ENCODE data around the gene CAMK2D. TPM values are rescaled to one million over a fixed set of nuclear protein-coding genes. Genes with fewer than 3 reads are reported as not detected.

CAMK2D gene
- polyA plus RNA-seq, 3 donors from 2014 or later, result 14.8 to 22.8 (median 21.4) TPM

- Mint-ChIP-seq H3K36me3 (peaks cover 4 to 18% (median 13%) of the 10 kb centered on the region in 3 donors), H3K4me3 (peak overlapping the region in 3 of 5 donors; percentile 0 to 46 (median 3)), H3K9me3 (no peaks in the 10 kb centered on the region), H3K4me1 (peaks cover 35 to 66% of the 10 kb centered on the region in 2 donors), H3K27ac (peak overlapping the region; percentile 2 to 82 (median 29)), H3K27me3 (ENCODE audit: low read depth in 3 of 3) (no peaks in the 10 kb centered on the region)
- peak; percentile 12 to 27 (median 17) for DNase-seq
These were observed 78.6 kb downstream of the CAMK2D start for GRCh38 chr4:113682730-113683537.

GRCh38 chr4:113678641-113679040 lies 82.9 kb downstream of the CAMK2D start:
- no peak for DNase-seq
- Mint-ChIP-seq H3K4me1 (peaks cover 34 to 80% of the 10 kb centered on the region in 2 donors), H3K4me3 (no peak overlapping the region), H3K27me3 (ENCODE audit: low read depth in 3 of 3) (no peaks in the 10 kb centered on the region), H3K27ac (peak overlapping the region in 1 of 6 donors; percentile 18), H3K9me3 (no peaks in the 10 kb centered on the region), H3K36me3 (peaks cover 4 to 30% (median 22%) of the 10 kb centered on the region in 3 donors)

GRCh38 chr4:113677325-113677724 lies 84.2 kb downstream of the CAMK2D start:
- peaks cover 34 to 81% of the 10 kb centered on the region in 2 donors for H3K4me1 Mint-ChIP-seq
- DNase-seq, result peak; percentile 25 to 45 (median 42)

GRCh38 chr4:113675731-113676697 lies 85.5 kb downstream of the CAMK2D start:
- Mint-ChIP-seq H3K9me3 (no peaks in the 10 kb centered on the region), H3K4me3 (peak overlapping the region in 2 of 5 donors; percentile 24 to 51), H3K36me3 (peaks cover 0 to 24% (median 15%) of the 10 kb centered on the region in 3 donors), H3K27me3 (ENCODE audit: low read depth in 3 of 3) (peaks cover 0 to 7% (median 0%) of the 10 kb centered on the region in 3 donors), H3K27ac (peak overlapping the region; percentile 37 to 97 (median 92)), H3K4me1 (peaks cover 30 to 70% of the 10 kb centered on the region in 2 donors)
- DNase-seq, result no peak

More at GRCh38 chr4:113677325-113677724, 84.2 kb downstream of the CAMK2D start:
- H3K27me3 Mint-ChIP-seq (ENCODE audit: low read depth in 3 of 3), result peaks cover 0 to 7% (median 0%) of the 10 kb centered on the region in 3 donors
- H3K9me3 Mint-ChIP-seq, result no peaks in the 10 kb centered on the region
- peaks cover 4 to 30% (median 22%) of the 10 kb centered on the region in 3 donors for H3K36me3 Mint-ChIP-seq
- peak overlapping the region; percentile 68 to 89 (median 82) for H3K4me3 Mint-ChIP-seq
- H3K27ac Mint-ChIP-seq, result peak overlapping the region; percentile 88 to 97 (median 92)

- Mint-ChIP-seq H3K36me3 (peaks cover 0 to 17% (median 12%) of the 10 kb centered on the region in 3 donors), H3K4me1 (peaks cover 30 to 70% of the 10 kb centered on the region in 2 donors), H3K27me3 (ENCODE audit: low read depth in 3 of 3) (peaks cover 0 to 7% (median 0%) of the 10 kb centered on the region in 3 donors), H3K27ac (no peak overlapping the region), H3K9me3 (no peaks in the 10 kb centered on the region), H3K4me3 (no peak overlapping the region)
- no peak for DNase-seq
These were observed 86.8 kb downstream of the CAMK2D start for GRCh38 chr4:113674733-113675132.

- Mint-ChIP-seq H3K36me3 (peaks cover 0 to 17% (median 12%) of the 10 kb centered on the region in 3 donors), H3K27me3 (ENCODE audit: low read depth in 3 of 3) (peaks cover 0 to 7% (median 0%) of the 10 kb centered on the region in 3 donors), H3K9me3 (no peaks in the 10 kb centered on the region), H3K27ac (no peak overlapping the region), H3K4me1 (peaks cover 30 to 67% of the 10 kb centered on the region in 2 donors), H3K4me3 (no peak overlapping the region)
- no peak for DNase-seq
These were observed 87.3 kb downstream of the CAMK2D start for GRCh38 chr4:113674251-113674650.

GRCh38 chr4:113673450-113673849 lies 88.1 kb downstream of the CAMK2D start:
- Mint-ChIP-seq H3K27ac (peak overlapping the region in 3 of 6 donors; percentile 8 to 31 (median 29)), H3K4me1 (peaks cover 30 to 60% of the 10 kb centered on the region in 2 donors), H3K27me3 (ENCODE audit: low read depth in 3 of 3) (peaks cover 0 to 7% (median 0%) of the 10 kb centered on the region in 3 donors), H3K4me3 (no peak overlapping the region), H3K9me3 (no peaks in the 10 kb centered on the region), H3K36me3 (peaks cover 0 to 15% (median 12%) of the 10 kb centered on the region in 3 donors)
- DNase-seq, result peak; percentile 8 to 27 (median 22)

GRCh38 chr4:113666386-113667114 lies 95.0 kb downstream of the CAMK2D start:
- Mint-ChIP-seq H3K9me3 (no peaks in the 10 kb centered on the region), H3K27ac (peak overlapping the region in 1 of 6 donors; percentile 2)

GRCh38 chr4:113665036-113665435 lies 96.5 kb downstream of the CAMK2D start:
- Mint-ChIP-seq H3K9me3 (no peaks in the 10 kb centered on the region), H3K4me3 (no peak overlapping the region), H3K4me1 (peaks cover 6 to 31% of the 10 kb centered on the region in 2 donors), H3K27me3 (ENCODE audit: low read depth in 3 of 3) (no peaks in the 10 kb centered on the region), H3K27ac (no peak overlapping the region), H3K36me3 (peaks cover 0 to 4% (median 0%) of the 10 kb centered on the region in 3 donors)
- DNase-seq, result no peak

More at GRCh38 chr4:113666386-113667114, 95.0 kb downstream of the CAMK2D start:
- Mint-ChIP-seq H3K4me3 (no peak overlapping the region), H3K36me3 (peaks cover 0 to 3% (median 0%) of the 10 kb centered on the region in 3 donors), H3K27me3 (ENCODE audit: low read depth in 3 of 3) (no peaks in the 10 kb centered on the region), H3K4me1 (peaks cover 6 to 31% of the 10 kb centered on the region in 2 donors)
- no peak for DNase-seq

- no peak for DNase-seq
- Mint-ChIP-seq H3K27me3 (ENCODE audit: low read depth in 3 of 3) (no peaks in the 10 kb centered on the region), H3K9me3 (no peaks in the 10 kb centered on the region), H3K27ac (no peak overlapping the region), H3K36me3 (peaks cover 0 to 15% (median 6%) of the 10 kb centered on the region in 3 donors), H3K4me1 (peaks cover 14 to 46% of the 10 kb centered on the region in 2 donors), H3K4me3 (no peak overlapping the region)
These were observed 99.0 kb downstream of the CAMK2D start for GRCh38 chr4:113662581-113662980.

GRCh38 chr4:113659127-113659526 lies 102.4 kb downstream of the CAMK2D start:
- DNase-seq, result no peak
- Mint-ChIP-seq H3K27ac (no peak overlapping the region), H3K27me3 (ENCODE audit: low read depth in 3 of 3) (no peaks in the 10 kb centered on the region), H3K36me3 (peaks cover 0 to 22% (median 13%) of the 10 kb centered on the region in 3 donors), H3K9me3 (peaks cover 0 to 3% (median 0%) of the 10 kb centered on the region in 6 donors), H3K4me3 (no peak overlapping the region), H3K4me1 (peaks cover 9 to 34% of the 10 kb centered on the region in 2 donors)

GRCh38 chr4:113657586-113658233 lies 103.8 kb downstream of the CAMK2D start:
- Mint-ChIP-seq H3K27me3 (ENCODE audit: low read depth in 3 of 3) (no peaks in the 10 kb centered on the region), H3K4me3 (no peak overlapping the region), H3K4me1 (peaks cover 8 to 28% of the 10 kb centered on the region in 2 donors), H3K36me3 (peaks cover 0 to 22% (median 13%) of the 10 kb centered on the region in 3 donors), H3K27ac (no peak overlapping the region), H3K9me3 (peaks cover 0 to 3% (median 0%) of the 10 kb centered on the region in 6 donors)
- no peak for DNase-seq
